ENCODE results near the gene RPL28. TPM values are rescaled to one million over a fixed set of nuclear protein-coding genes. Genes with fewer than 3 reads are reported as not detected.
A peak's percentile ranks its signal among the peaks of the same experiment; 100 is the strongest.

The RPL28 gene
- total and polyA plus RNA-seq, 2 of the 13 experiments (the other 11 are each of a cell fraction or from before 2014, with no cell fraction given): 105 to 420 TPM

GRCh38 chr19:55372316-55373081, 13.2 kb upstream of the RPL28 start (continued):
- TF ChIP-seq TBL1XR1 (IDR thresholded peaks at IDR 0.05; ENCODE audit: borderline replicate concordance, low read length, partially characterized antibody) (no peak), ARNTL (CRISPR knock-in tag; IDR thresholded peaks at IDR 0.05) (no peak), CHD2 (IDR thresholded peaks at IDR 0.05; ENCODE audit: low read depth, low read length) (no peak), ZNF567 (CRISPR knock-in tag; IDR thresholded peaks at IDR 0.05; ENCODE audit: borderline replicate concordance) (no peak), IKZF1 (IDR thresholded peaks at IDR 0.05) (no peak), IRF9 (CRISPR knock-in tag; IDR thresholded peaks at IDR 0.05; ENCODE audit: borderline replicate concordance) (no peak), HDAC1 (CRISPR knock-in tag; IDR thresholded peaks at IDR 0.05) (0 out of 2 replicates have a peak, but pooled peaks have one; percentile 19), ZNF598 (CRISPR knock-in tag; IDR thresholded peaks at IDR 0.05; ENCODE audit: borderline replicate concordance) (no peak), RARG (CRISPR knock-in tag; IDR thresholded peaks at IDR 0.05; ENCODE audit: low read depth) (no peak), ZSCAN25 (CRISPR knock-in tag; IDR thresholded peaks at IDR 0.05) (no peak), ZBTB3 (CRISPR knock-in tag; IDR thresholded peaks at IDR 0.05; ENCODE audit: borderline replicate concordance, low read depth) (no peak), NBN (conservative IDR thresholded peaks at IDR 0.05) (no peak), SMARCC2 (IDR thresholded peaks at IDR 0.05) (no peak), MIER3 (CRISPR knock-in tag; IDR thresholded peaks at IDR 0.05; ENCODE audit: borderline replicate concordance) (no peak), GATAD2A (CRISPR knock-in tag; IDR thresholded peaks at IDR 0.05) (peak; percentile 45; the same call in 1 of the 2 replicates), RCOR2 (CRISPR knock-in tag; IDR thresholded peaks at IDR 0.05) (no peak), MAF1 (CRISPR knock-in tag; IDR thresholded peaks at IDR 0.05; ENCODE audit: borderline replicate concordance) (no peak), ZXDC (CRISPR knock-in tag; IDR thresholded peaks at IDR 0.05) (no peak), FOXA3 (CRISPR knock-in tag; IDR thresholded peaks at IDR 0.05) (no peak), ZNF780A (CRISPR knock-in tag; IDR thresholded peaks at IDR 0.05) (no peak), HOXA3 (CRISPR knock-in tag; IDR thresholded peaks at IDR 0.05) (no peak), BHLHE40 (IDR thresholded peaks at IDR 0.05; ENCODE audit: low read length) (no peak), TGIF2 (CRISPR knock-in tag; IDR thresholded peaks at IDR 0.05) (no peak), ZNF232 (CRISPR knock-in tag; IDR thresholded peaks at IDR 0.05; ENCODE audit: borderline replicate concordance) (no peak), ZNF253 (CRISPR knock-in tag; IDR thresholded peaks at IDR 0.05; ENCODE audit: borderline replicate concordance) (no peak), ZNF670 (CRISPR knock-in tag; IDR thresholded peaks at IDR 0.05; ENCODE audit: borderline replicate concordance) (no peak), ZNF333 (CRISPR knock-in tag; IDR thresholded peaks at IDR 0.05; ENCODE audit: borderline replicate concordance) (no peak), CREBL2 (CRISPR knock-in tag; IDR thresholded peaks at IDR 0.05; ENCODE audit: borderline replicate concordance) (no peak), MAX (IDR thresholded peaks at IDR 0.05) (no peak), AKAP8 (CRISPR knock-in tag; IDR thresholded peaks at IDR 0.05) (no peak)

Measured in HepG2 (cell line).